Neural cell (in vitro differentiated cells): ENCODE results near the gene PABPN1L. TPM values are rescaled to one million over a fixed set of nuclear protein-coding genes. Genes with fewer than 3 reads are reported as not detected.

Experiments used
- H2AFZ ChIP-seq: fragments of 200-600, 300-800 bp; sonication (generic), shearing (Covaris generic); 2 replicates; pipeline ENCODE4 v1.6.0; 2014; ENCODE audit warnings: low read depth, mild to moderate bottlenecking, antibody characterized with exemption, low read length, moderate library complexity
- H3F3A ChIP-seq: fragments of 200-600 bp; shearing (Covaris generic); 2 replicates; pipeline ENCODE4 v1.6.1; 2016; ENCODE audit warnings: mild to moderate bottlenecking, moderate library complexity, mixed read lengths, antibody characterized with exemption, low read length; ENCODE audit not compliant: insufficient read depth, poor library complexity, severe bottlenecking
- H3K27ac ChIP-seq: fragments of 200-600, 300-800 bp; sonication (generic), shearing (Covaris generic); 2 replicates; pipeline ENCODE4 v1.5.1; 2014; ENCODE audit warnings: mild to moderate bottlenecking, low read length, moderate library complexity
- H3K27me3 ChIP-seq: fragments of 300-800, 200-600 bp; sonication (generic), shearing (Covaris generic); 2 replicates; pipeline ENCODE4 v1.6.0; 2014; ENCODE audit warnings: mild to moderate bottlenecking, low read depth, low read length, moderate library complexity; ENCODE audit not compliant: insufficient read depth
- H3K36me3 ChIP-seq: fragments of 300-800, 200-600 bp; sonication (generic), shearing (Covaris generic); 2 replicates; pipeline ENCODE4 v1.5.1; 2014; ENCODE audit warnings: mild to moderate bottlenecking, antibody characterized with exemption, low read length, moderate library complexity; ENCODE audit not compliant: insufficient read depth
- H3K4me2 ChIP-seq: fragments of 300-800, 200-600 bp; sonication (generic), shearing (Covaris generic); 2 replicates; pipeline ENCODE4 v1.6.0; 2014; ENCODE audit warnings: mild to moderate bottlenecking, low read length
- H3K4me3 ChIP-seq: fragments of 300-800, 200-600 bp; sonication (generic), shearing (Covaris generic); 2 replicates; pipeline ENCODE4 v1.5.1; 2014; ENCODE audit warnings: mild to moderate bottlenecking, low read length, moderate library complexity
- H3K79me2 ChIP-seq: fragments of 200-600 bp; shearing (Covaris generic); replicated peaks from 2 replicates; pipeline ENCODE4 v1.6.0; 2014; ENCODE audit warnings: mild to moderate bottlenecking, low read length, moderate library complexity; ENCODE audit not compliant: insufficient read depth
- H3K9ac ChIP-seq: fragments of 300-800, 200-600 bp; sonication (generic), shearing (Covaris generic); 2 replicates; pipeline ENCODE4 v1.6.1; 2016; ENCODE audit warnings: mild to moderate bottlenecking, low read length, mixed read lengths
- H3K9me2 ChIP-seq: fragments of 200-600 bp; shearing (Covaris generic); 2 replicates; pipeline ENCODE4 v1.6.1; 2016; ENCODE audit warnings: mild to moderate bottlenecking, low read length, mixed read lengths; ENCODE audit not compliant: insufficient read depth
- H3K9me3 ChIP-seq: fragments of 200-600, 300-800 bp; sonication (generic), shearing (Covaris generic); 2 replicates; pipeline ENCODE4 v1.6.1; 2016; ENCODE audit warnings: mild to moderate bottlenecking, mixed run types, low read length, moderate library complexity, mixed read lengths
- H4K20me1 ChIP-seq: fragments of 200-600 bp; shearing (Covaris generic); 2 replicates; pipeline ENCODE4 v1.6.1; 2016; ENCODE audit warnings: mild to moderate bottlenecking, mixed run types; ENCODE audit not compliant: insufficient read depth
- CTCF ChIP-seq: fragments of 450-650 bp; IDR thresholded peaks from 2 replicates; pipeline ENCODE4 v1.5.1; 2014; ENCODE audit warnings: antibody characterized with exemption, mild to moderate bottlenecking, moderate library complexity; ENCODE audit not compliant: poor library complexity, severe bottlenecking
- EP300 ChIP-seq: fragments of 450-650 bp; conservative IDR thresholded peaks from 2 replicates; pipeline ENCODE4 v1.6.1; 2014; ENCODE audit warnings: antibody characterized with exemption, mild to moderate bottlenecking, moderate library complexity; ENCODE audit not compliant: poor library complexity, severe bottlenecking
- EZH2 ChIP-seq: fragments of 200-600, 300-800 bp; shearing (Covaris generic), sonication (generic); IDR thresholded peaks from 2 replicates; pipeline ENCODE4 v1.6.1; 2014; ENCODE audit warnings: antibody characterized with exemption, low read length, borderline replicate concordance, mild to moderate bottlenecking; ENCODE audit not compliant: insufficient read depth, poor library complexity, severe bottlenecking
- MXI1 ChIP-seq: fragments of 450-650 bp; conservative IDR thresholded peaks from 2 replicates; pipeline ENCODE4 v1.6.1; 2014; ENCODE audit warnings: antibody characterized with exemption, mild to moderate bottlenecking; ENCODE audit not compliant: poor library complexity, severe bottlenecking
- POLR2AphosphoS5 ChIP-seq: IDR thresholded peaks from 2 replicates; pipeline ENCODE4 v1.6.1; 2012
- RAD21 ChIP-seq: fragments of 450-650 bp; conservative IDR thresholded peaks from 2 replicates; pipeline ENCODE4 v1.6.1; 2014; ENCODE audit warnings: antibody characterized with exemption, mild to moderate bottlenecking, moderate library complexity
- REST ChIP-seq: IDR thresholded peaks from 2 replicates; pipeline ENCODE4 v1.6.1; 2012; ENCODE audit warnings: borderline replicate concordance
- SMC3 ChIP-seq: fragments of 450-650 bp; conservative IDR thresholded peaks from 2 replicates; pipeline ENCODE4 v1.6.1; 2014; ENCODE audit warnings: antibody characterized with exemption, mild to moderate bottlenecking, moderate library complexity; ENCODE audit not compliant: poor library complexity
- TAF1 ChIP-seq: IDR thresholded peaks from 2 replicates; pipeline ENCODE4 v1.6.1; 2012; ENCODE audit warnings: low read depth
- polyA plus RNA-seq: library from polyadenylated mRNA; depleted of rRNA; stranded (reverse); fragments of >200 nt; gene quantifications from 2 replicates; pipeline ENCODE4 v1.2.3, GENCODE V29; 2014

Gene PABPN1L
- polyA plus RNA-seq, 1 donor from 2014 or later = 0.20 TPM

DNA sequence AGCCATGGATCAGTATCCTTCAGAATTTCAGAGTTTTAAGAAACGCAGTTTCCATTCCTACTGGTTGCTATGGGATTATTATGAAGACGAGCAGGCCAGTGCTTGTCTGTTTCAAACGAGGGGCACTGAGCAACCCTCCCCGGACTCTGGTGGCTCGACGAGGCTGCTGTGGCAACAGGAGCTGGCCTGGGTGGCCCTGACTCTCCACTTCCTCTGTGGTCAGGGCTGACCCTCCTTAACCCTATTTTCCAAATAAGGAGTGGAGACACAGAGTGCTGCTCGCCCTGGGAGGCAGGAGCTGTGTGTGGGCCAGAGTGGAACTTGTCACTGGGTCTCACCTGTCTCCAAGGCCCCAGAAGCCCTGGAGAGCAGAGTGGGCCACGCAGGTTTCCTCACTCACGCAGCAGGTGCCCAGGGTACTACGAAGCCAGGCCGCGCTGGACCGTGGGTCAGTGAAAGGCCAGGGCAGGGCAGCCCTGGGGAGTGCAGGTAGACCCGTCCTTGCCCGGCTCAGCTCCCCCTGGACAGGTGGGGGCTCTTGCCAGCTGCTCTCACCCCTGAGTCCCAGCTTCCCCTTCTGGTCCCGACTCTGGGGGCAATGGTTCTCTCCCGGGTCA lies 13.0 kb downstream of the PABPN1L start:
- no peak overlapping the region for H2AFZ ChIP-seq
- no peak overlapping the region for H3K4me3 ChIP-seq
- H3K27me3 ChIP-seq = no peaks in the 10 kb centered on the region
- H3K36me3 ChIP-seq = no peaks in the 10 kb centered on the region
- H3K4me2 ChIP-seq = no peak overlapping the region
- no peak for TF ChIP-seq TAF1
- no peak for TF ChIP-seq MXI1
- no peak for TF ChIP-seq EZH2
- no peak for TF ChIP-seq POLR2AphosphoS5
- no peak for TF ChIP-seq REST
- no peak for TF ChIP-seq CTCF
- TF ChIP-seq RAD21 = no peak
- no peak for TF ChIP-seq SMC3
- no peak for TF ChIP-seq EP300
- H3K9ac ChIP-seq = no peak overlapping the region
- no peaks in the 10 kb centered on the region for H3F3A ChIP-seq
- no peak overlapping the region for H3K27ac ChIP-seq
- H4K20me1 ChIP-seq = no peaks in the 10 kb centered on the region
- H3K9me2 ChIP-seq = no peaks in the 10 kb centered on the region
- H3K79me2 ChIP-seq = no peaks in the 10 kb centered on the region
- H3K9me3 ChIP-seq = no peaks in the 10 kb centered on the region

DNA sequence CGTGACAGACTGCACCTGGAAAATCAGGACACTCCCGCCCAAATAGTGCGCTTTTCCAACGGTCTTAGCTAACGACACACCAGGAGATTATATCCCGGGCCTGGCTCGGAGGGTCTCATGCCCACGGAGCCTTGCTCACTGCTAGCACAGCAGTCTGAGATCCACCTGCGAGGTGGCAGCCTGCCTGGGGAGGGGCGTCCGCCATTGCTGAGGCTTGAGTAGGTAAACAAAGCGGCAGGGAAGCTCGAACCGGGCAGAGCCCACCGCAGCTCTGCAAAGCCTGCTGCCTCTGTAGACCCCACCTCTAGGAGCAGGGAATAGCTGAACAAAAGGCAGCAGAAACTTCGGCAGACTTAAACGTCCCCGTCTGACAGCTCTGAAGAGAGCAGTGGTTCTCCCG lies 14.8 kb downstream of the PABPN1L start:
- no peaks in the 10 kb centered on the region for H3K79me2 ChIP-seq
- H3K27ac ChIP-seq = no peak overlapping the region
- no peaks in the 10 kb centered on the region for H3K9me3 ChIP-seq
- TF ChIP-seq TAF1 = no peak
- TF ChIP-seq RAD21 = no peak
- TF ChIP-seq EP300 = no peak
- no peak for TF ChIP-seq POLR2AphosphoS5
- H3K27me3 ChIP-seq = no peaks in the 10 kb centered on the region
- H3K4me3 ChIP-seq = no peak overlapping the region
- H4K20me1 ChIP-seq = no peaks in the 10 kb centered on the region
- H3K9me2 ChIP-seq = no peaks in the 10 kb centered on the region
- H3K4me2 ChIP-seq = no peak overlapping the region
- H3K36me3 ChIP-seq = no peaks in the 10 kb centered on the region
- H2AFZ ChIP-seq = no peak overlapping the region
- H3K9ac ChIP-seq = no peak overlapping the region
- H3F3A ChIP-seq = no peaks in the 10 kb centered on the region
